ENCODE results near the gene COL18A1.

DNA sequence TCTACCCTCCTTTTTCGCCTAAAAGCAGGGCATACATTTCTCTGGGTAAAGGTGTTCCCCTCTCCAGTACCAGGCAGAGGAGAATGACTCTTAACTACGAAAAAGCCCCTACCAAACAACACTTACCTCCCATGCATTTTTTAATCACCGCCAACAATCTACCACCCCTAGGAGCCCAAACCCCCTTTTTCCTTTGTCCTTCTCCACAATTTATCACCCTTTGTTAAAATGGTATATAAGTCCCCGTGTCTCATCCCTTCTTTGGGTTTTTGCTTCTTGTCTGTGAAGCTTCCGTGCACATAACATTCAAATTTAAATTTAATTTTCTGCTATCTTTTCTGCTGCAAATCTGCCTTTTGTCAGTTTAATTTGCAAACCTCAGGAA is 27.6 kb upstream of the COL18A1 start:
- TF ChIP-seq CTCF (IDR thresholded peaks at IDR 0.05) (no peak), POLR2A (IDR thresholded peaks at IDR 0.05) (no peak)
